Measurements from ENCODE around the gene BBS1.

GRCh38 chr11:66469441-66469840 is 41.0 kb upstream of the BBS1 start:
- TF ChIP-seq POLR2A (IDR thresholded peaks at IDR 0.05) (no peak), CTCF (IDR thresholded peaks at IDR 0.05) (no peak), POLR2AphosphoS5 (IDR thresholded peaks at IDR 0.05; ENCODE audit: insufficient read depth in 1 of 2, low read depth in 1 of 2) (no peak)

All from vagina (tissue), 2 donors.